Heart right ventricle (tissue), 16 donors: ENCODE data around the gene CKLF. TPM values are rescaled to one million over a fixed set of nuclear protein-coding genes. Genes with fewer than 3 reads are reported as not detected.

ENCODE experiments used
- ATAC-seq, 8 donors: fragments of 200-7000 bp; cut with Tn5 transposase; one replicate each; pipeline ENCODE4 v1.9.1; 2020; ENCODE audit warnings: mild to moderate bottlenecking in 8 of 8, moderate library complexity in 8 of 8, moderate number of reproducible peaks in 1 of 8
- DNase-seq, 2 donors: peaks; one replicate each; pipeline ENCODE4 v3.0.0-alpha.2; 2020
- H3K27ac ChIP-seq, 10 donors: fragments of 200-600 bp; sonication (generic) in 2 of 10; one replicate each; pipeline versions ENCODE4 v1.5.0 to v1.8.0; 2020 to 2022; ENCODE audit warnings: mild to moderate bottlenecking in 3 of 10
- H3K27me3 ChIP-seq, 7 donors: fragments of 200-600 bp; one replicate each; pipeline ENCODE4 v1.8.0; 2021 to 2022; ENCODE audit warnings: mild to moderate bottlenecking in 2 of 7
- H3K36me3 ChIP-seq, 9 donors: fragments of 200-600 bp; sonication (generic) in 1 of 9; one replicate each; pipeline versions ENCODE4 v1.5.0 to v1.8.0; 2020 to 2022; ENCODE audit warnings: mild to moderate bottlenecking in 2 of 9
- H3K4me1 ChIP-seq, 9 donors: fragments of 200-600 bp; sonication (generic) in 1 of 9; one replicate each; pipeline versions ENCODE4 v1.5.0 to v1.8.0; 2020 to 2022; ENCODE audit warnings: mild to moderate bottlenecking in 4 of 9
- H3K4me3 ChIP-seq, 10 donors: fragments of 200-600 bp; sonication (generic) in 2 of 10; one replicate each; pipeline versions ENCODE4 v1.5.0 to v1.8.0; 2020 to 2022; ENCODE audit warnings: mild to moderate bottlenecking in 7 of 10, moderate library complexity in 2 of 10
- H3K9me3 ChIP-seq, 11 donors: fragments of 200-600 bp in 10 of 11; sonication (generic) in 2 of 11; one replicate each; pipeline versions ENCODE4 v1.5.0 to v1.8.0; 2013 to 2022; ENCODE audit warnings: mild to moderate bottlenecking in 2 of 11, control low read depth in 1 of 11, moderate library complexity in 1 of 11
- CTCF ChIP-seq, 9 donors: fragments of 200-600 bp; sonication (generic) in 2 of 9; IDR thresholded peaks; one replicate each; pipeline versions ENCODE4 v1.5.0 to v1.8.0; 2021 to 2022; ENCODE audit warnings: antibody characterized with exemption in 9 of 9, mild to moderate bottlenecking in 5 of 9, moderate library complexity in 1 of 9
- WGBS, 2 donors: extraction: QIAGEN DNeasy Blood & Tissue Kit; methylation state at CpG; one replicate each; pipeline ENCODE4 v1.1.7; 2013; ENCODE audit warnings: inconsistent platforms in 1 of 2; 5-methylcytosine and 5-hydroxymethylcytosine counted together
- intact Hi-C, 10 donors: fragments of 100-400 bp; cut with DNase I; formaldehyde crosslinking; loops; one replicate each; pipeline versions ENCODE4 v1.11.1 to v1.14.2; 2022
- polyA plus RNA-seq, 2 donors: library from polyadenylated mRNA; stranded (reverse); fragments of 200-250 nt; gene quantifications; one replicate each; pipeline ENCODE4 v1.2.3, GENCODE V29; 2013
- total RNA-seq, 10 donors: library from RNA; stranded (reverse); fragmentation: NEBNext Ultra II Directional in 3 of 10; extraction: Animal tissue kit (Norgen Biotek cat#: 25700) in 3 of 10; gene quantifications; one replicate each; pipeline versions ENCODE4 v1.2.1 to v1.2.4, GENCODE V29; 2021 to 2023
- donor health status: Arrhythmogenic right ventricular cardiomyopathy.
- donor health status: ischemic (EF 13 %, LVEDD 7.1; RV severe dilation, severe dysfunction).
- donor health status: healthy with polysubstance abuse.
- donor health status: DM: no; HTN: yes; CAD: no.
- donor health status: DM: no; HTN: no; CAD: no.
- donor health status: ischemic (EF 25% LVEDD 6.9; RV normal size, moderate dysfunction).
- donor health status: ischemic (EF 25% LVEDD 5.7; RV mildly dilated, moderate dysfunction).
- donor health status: healthy.
- donor health status: DM: yes; HTN: yes; CAD: no.
- donor health status: Ischemic cardiomyopathy.
- donor health status: ischemic (EF 35%, LVEDD 5.7; RV mildly dilated, moderate dysfunction).
- donor health status: nonischemic (EF 11% LVEDD 7.7; RV severe dilation, severe dysfunction).
- donor health status: DM: yes; HTN: yes; CAD: no.
- donor health status: PGD.
- donor health status: ischemic (EF 29% LVEDD 5.4; RV normal size, mild dysfunction).
- donor health status: nonischemic (EF 23%, LVEDD 6.1; RV moderate dilation, normal function).

The CKLF gene
- total and polyA plus RNA-seq, 12 donors: 1.6 to 24.1 (median 6.8) TPM

- no peak for TF ChIP-seq CTCF (IDR thresholded peaks at IDR 0.05)
- 6 to 9% methylated on average over 8 of the region's 8 CpGs for WGBS, 2 donors
- no peaks in the 10 kb centered on the region for H3K27me3 ChIP-seq
- H3K27ac ChIP-seq: peak overlapping the region; percentile 88 to 100 (median 98)
- DNase-seq: no peak
- H3K9me3 ChIP-seq: no peaks in the 10 kb centered on the region
- peak overlapping the region in 1 of 10 donors; percentile 17 for H3K4me3 ChIP-seq
- intact Hi-C loops: loop anchor here in 6 of 10 donors (2.0 to 10.0 kb wide), 5 partner anchors 32 to 91 kb away; partner anchors contain the start of genes CKLF (in 4 of the 6), TK2 (in 3 of the 6) and CMTM3 (in 1 of the 6)
- H3K4me1 ChIP-seq: peaks cover 20 to 91% (median 76%) of the 10 kb centered on the region in 9 donors
- H3K36me3 ChIP-seq: peaks cover 0 to 20% (median 4%) of the 10 kb centered on the region in 9 donors
- peak in 3 of 8 donors; percentile 43 to 45 (median 44) for ATAC-seq
Observed at GRCh38 chr16:66516509-66516807, 35.9 kb upstream of the CKLF start.

GRCh38 chr16:66516808-66517585 lies 35.4 kb upstream of the CKLF start:
- peak overlapping the region; percentile 93 to 100 (median 98) for H3K27ac ChIP-seq
- peaks cover 19 to 91% (median 76%) of the 10 kb centered on the region in 9 donors for H3K4me1 ChIP-seq
- peaks cover 0 to 17% (median 4%) of the 10 kb centered on the region in 9 donors for H3K36me3 ChIP-seq
- 11 to 20% methylated on average over 15 of the region's 15 CpGs for WGBS, 2 donors
- ATAC-seq (peak; percentile 89 to 97 (median 95)), DNase-seq (peak; percentile 96 to 99)
- peak overlapping the region in 8 of 10 donors; percentile 12 to 47 (median 31) for H3K4me3 ChIP-seq
- no peak for TF ChIP-seq CTCF (IDR thresholded peaks at IDR 0.05)
- H3K27me3 ChIP-seq: no peaks in the 10 kb centered on the region
- intact Hi-C loops: loop anchor here in 6 of 10 donors (2.0 to 10.0 kb wide), 5 partner anchors 32 to 90 kb away; partner anchors contain the start of genes CKLF (in 4 of the 6), TK2 (in 3 of the 6) and CMTM3 (in 1 of the 6)
- no peaks in the 10 kb centered on the region for H3K9me3 ChIP-seq

GRCh38 chr16:66517586-66518263 lies 34.7 kb upstream of the CKLF start:
- H3K9me3 ChIP-seq: no peaks in the 10 kb centered on the region
- peaks cover 0 to 17% (median 4%) of the 10 kb centered on the region in 9 donors for H3K36me3 ChIP-seq
- H3K27ac ChIP-seq: peak overlapping the region; percentile 93 to 100 (median 98)
- 65 to 71% methylated on average over 8 of the region's 8 CpGs for WGBS, 2 donors
- no peak for ATAC-seq
- no peak for DNase-seq
- H3K4me1 ChIP-seq: peaks cover 19 to 91% (median 75%) of the 10 kb centered on the region in 9 donors
- intact Hi-C loops: loop anchor here in 6 of 10 donors (2.0 to 10.0 kb wide), 5 partner anchors 31 to 90 kb away; partner anchors contain the start of genes CKLF (in 4 of the 6), TK2 (in 3 of the 6) and CMTM3 (in 1 of the 6)
- peak overlapping the region in 7 of 10 donors; percentile 19 to 47 (median 31) for H3K4me3 ChIP-seq
- TF ChIP-seq CTCF (IDR thresholded peaks at IDR 0.05): no peak
- H3K27me3 ChIP-seq: no peaks in the 10 kb centered on the region
